ENCODE results near the gene HIBADH. TPM values are rescaled to one million over a fixed set of nuclear protein-coding genes. Genes with fewer than 3 reads are reported as not detected.

Gene HIBADH
- total RNA-seq, 1 experiment from 2014 or later: 23.2 TPM

DNA sequence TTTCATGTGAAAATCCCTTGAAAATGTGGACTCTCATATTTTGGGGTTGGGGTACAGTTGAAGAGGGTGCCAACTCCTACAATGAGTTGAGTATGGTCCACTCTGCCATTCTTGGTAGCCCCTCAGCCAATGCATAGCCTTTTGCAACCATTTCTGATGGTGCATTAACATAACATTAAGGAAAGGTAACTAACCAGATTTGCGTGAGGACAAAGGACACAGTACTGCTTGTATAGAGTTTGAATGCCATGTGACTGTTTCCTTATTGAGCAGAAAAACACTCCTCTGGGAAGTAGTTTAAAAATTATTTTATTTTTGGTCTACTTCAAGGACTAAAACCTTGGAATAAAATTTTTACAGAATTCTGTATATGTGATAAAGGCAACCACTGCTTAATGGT lies 107.9 kb downstream of the HIBADH start:
- WGBS (ENCODE audit: extremely low coverage, insufficient read length, low lambda C conversion rate): no CpG with 5 or more reads among the region's 1 CpG
- no peak overlapping the region for H2BK20ac ChIP-seq (ENCODE audit: low read depth, low read length, poor library complexity, severe bottlenecking)
- no peak overlapping the region for H4K91ac ChIP-seq (ENCODE audit: insufficient read length, low read depth, low read length)

More for the DNA sequence above, 107.9 kb downstream of the HIBADH start:
- Histone ChIP-seq H3K79me2 (ENCODE audit: insufficient read depth, low read length) (no peaks in the 10 kb centered on the region), H2BK15ac (ENCODE audit: low read depth, low read length) (no peak overlapping the region), H2BK5ac (ENCODE audit: insufficient read length, low read length) (no peak overlapping the region), H3K18ac (ENCODE audit: insufficient read length, low read depth, low read length) (no peak overlapping the region), H3K4me1 (ENCODE audit: insufficient read depth, low read length) (peaks cover 3% of the 10 kb centered on the region; the same call in 1 of the 2 replicates), H2BK120ac (ENCODE audit: low read depth, low read length, poor library complexity, severe bottlenecking) (no peak overlapping the region), H3K56ac (ENCODE audit: insufficient read length, low read depth, low read length) (no peak overlapping the region), H3K23me2 (ENCODE audit: insufficient read length, low read depth, low read length, poor library complexity, severe bottlenecking) (no peaks in the 10 kb centered on the region), H3K27ac (ENCODE audit: insufficient read length, low read depth, low read length) (no peak overlapping the region), H3K4ac (ENCODE audit: low read depth, low read length) (no peak overlapping the region), H2AK5ac (ENCODE audit: insufficient read length, low read length) (no peak overlapping the region), H2AFZ (ENCODE audit: low read length) (no peak overlapping the region), H3K14ac (ENCODE audit: insufficient read depth, low read length) (no peak overlapping the region), H3K79me1 (ENCODE audit: insufficient read depth, low read depth, low read length, poor library complexity, severe bottlenecking) (no peaks in the 10 kb centered on the region), H3K9ac (ENCODE audit: extremely low read depth, insufficient read length, low read length) (no peak overlapping the region), H3K4me2 (ENCODE audit: insufficient read depth, insufficient read length, low read length) (no peak overlapping the region), H3K27me3 (ENCODE audit: insufficient read depth, low read length) (no peaks in the 10 kb centered on the region), H3K23ac (ENCODE audit: insufficient read length, low read depth, low read length) (no peak overlapping the region), H3K9me3 (ENCODE audit: control insufficient read depth, low read depth, low read length) (no peaks in the 10 kb centered on the region), H3T11ph (ENCODE audit: low read length) (no peak overlapping the region), H2BK12ac (ENCODE audit: insufficient read length, low read depth, low read length) (no peak overlapping the region), H4K8ac (replicated peaks; ENCODE audit: insufficient read length, low read depth, low read length) (no peak overlapping the region), H4K20me1 (ENCODE audit: control insufficient read depth, insufficient read depth, insufficient read length) (no peaks in the 10 kb centered on the region), H4K5ac (ENCODE audit: insufficient read length, low read depth, low read length) (no peak overlapping the region)
- no peaks in the 10 kb centered on the region; a peak in 1 of 5 replicates for H3K9me3 Mint-ChIP-seq
- peaks cover 0 to 8% (median 0%) of the 10 kb centered on the region in 3 experiments; a peak in 1 of 7 replicates for H3K36me3 Mint-ChIP-seq (ENCODE audit: insufficient read depth in 1 of 3, low read depth in 3 of 3)
- H3K27me3 Mint-ChIP-seq (ENCODE audit: low read depth): no peaks in the 10 kb centered on the region; the same call in 1 of the 2 replicates
- TF ChIP-seq, protein P1, sequence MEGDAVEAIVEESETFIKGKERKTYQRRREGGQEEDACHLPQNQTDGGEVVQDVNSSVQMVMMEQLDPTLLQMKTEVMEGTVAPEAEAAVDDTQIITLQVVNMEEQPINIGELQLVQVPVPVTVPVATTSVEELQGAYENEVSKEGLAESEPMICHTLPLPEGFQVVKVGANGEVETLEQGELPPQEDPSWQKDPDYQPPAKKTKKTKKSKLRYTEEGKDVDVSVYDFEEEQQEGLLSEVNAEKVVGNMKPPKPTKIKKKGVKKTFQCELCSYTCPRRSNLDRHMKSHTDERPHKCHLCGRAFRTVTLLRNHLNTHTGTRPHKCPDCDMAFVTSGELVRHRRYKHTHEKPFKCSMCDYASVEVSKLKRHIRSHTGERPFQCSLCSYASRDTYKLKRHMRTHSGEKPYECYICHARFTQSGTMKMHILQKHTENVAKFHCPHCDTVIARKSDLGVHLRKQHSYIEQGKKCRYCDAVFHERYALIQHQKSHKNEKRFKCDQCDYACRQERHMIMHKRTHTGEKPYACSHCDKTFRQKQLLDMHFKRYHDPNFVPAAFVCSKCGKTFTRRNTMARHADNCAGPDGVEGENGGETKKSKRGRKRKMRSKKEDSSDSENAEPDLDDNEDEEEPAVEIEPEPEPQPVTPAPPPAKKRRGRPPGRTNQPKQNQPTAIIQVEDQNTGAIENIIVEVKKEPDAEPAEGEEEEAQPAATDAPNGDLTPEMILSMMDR (conservative IDR thresholded peaks at IDR 0.05): no peak
- H3K4me3 Mint-ChIP-seq: no peak overlapping the region
- no peak overlapping the region; a peak in 1 of 7 replicates for H3K27ac Mint-ChIP-seq
- peaks cover 19 to 32% of the 10 kb centered on the region in 2 experiments for H3K4me1 Mint-ChIP-seq
- no peak for DNase-seq

Data from H9 (cell line).